PC-9 (cell line): Measurements from ENCODE around the gene FGF10. TPM values are rescaled to one million over a fixed set of nuclear protein-coding genes. Genes with fewer than 3 reads are reported as not detected.

ENCODE experiments used
- BruUV-seq: library from RNA; stranded (reverse); fragments of 400-500 nt; replicated peaks from 2 replicates; lab custom pipeline; 2021; lab: Mats Ljungman, UMichigan
- CTCF ChIA-PET: fragments of 300-600 bp; sonication (Branson Sonifier 250); formaldehyde crosslinking; loops from one replicate; lab custom pipeline; 2022; ENCODE audit warnings: antibody characterized with exemption; lab: Charles Lee
- POLR2A ChIA-PET: fragments of 300-600 bp; sonication (Branson Sonifier 250); formaldehyde crosslinking; loops from one replicate; lab custom pipeline; 2022; ENCODE audit warnings: antibody characterized with exemption; ENCODE audit not compliant: unreplicated experiment; lab: Charles Lee
- DNase-seq, 2 experiments: peaks; one replicate each; pipeline versions ENCODE4 v3.0.0 to v3.0.0-alpha.2; 2015 to 2022; ENCODE audit warnings: mixed read lengths in 1 of 2
- H2AFZ ChIP-seq: fragments of 200-600 bp; sonication (generic); 2 replicates; pipeline ENCODE4 v1.8.1; 2017; ENCODE audit warnings: antibody characterized with exemption
- H3F3A ChIP-seq: fragments of 200-600 bp; sonication (generic); 2 replicates; pipeline ENCODE4 v1.8.1; 2017; ENCODE audit warnings: antibody characterized with exemption, mild to moderate bottlenecking, low read depth; ENCODE audit not compliant: insufficient read depth
- H3K27ac ChIP-seq: fragments of 200-600 bp; sonication (generic); 2 replicates; pipeline ENCODE4 v1.6.1; 2016; ENCODE audit warnings: mixed run types
- H3K27me3 ChIP-seq: fragments of 200-600 bp; sonication (generic); 2 replicates; pipeline ENCODE4 v1.6.1; 2016; ENCODE audit warnings: low read depth, mixed run types; ENCODE audit not compliant: insufficient read depth
- H3K36me3 ChIP-seq: fragments of 200-600 bp; sonication (generic); 2 replicates; pipeline ENCODE4 v1.6.1; 2016; ENCODE audit warnings: low read depth, mixed run types
- H3K4me1 ChIP-seq: fragments of 200-600 bp; sonication (generic); replicated peaks from 2 replicates; pipeline ENCODE4 v1.6.1; 2016; ENCODE audit warnings: mixed run types; ENCODE audit not compliant: insufficient read depth
- H3K4me2 ChIP-seq: fragments of 200-600 bp; sonication (generic); 2 replicates; pipeline ENCODE4 v1.6.1; 2017; ENCODE audit warnings: mixed run types
- H3K4me3 ChIP-seq: fragments of 200-600 bp; sonication (generic); 2 replicates; pipeline ENCODE4 v1.6.1; 2016; ENCODE audit warnings: mixed run types
- H3K79me2 ChIP-seq: fragments of 200-600 bp; sonication (generic); 2 replicates; pipeline ENCODE4 v1.6.1; 2017; ENCODE audit warnings: low read depth, mixed run types
- H3K9me2 ChIP-seq: fragments of 200-600 bp; sonication (generic); 2 replicates; pipeline ENCODE4 v1.8.1; 2017; ENCODE audit warnings: mild to moderate bottlenecking; ENCODE audit not compliant: insufficient read depth
- H3K9me3 ChIP-seq: fragments of 200-600 bp; sonication (generic); 2 replicates; pipeline ENCODE4 v1.8.1; 2016; ENCODE audit warnings: low read depth; ENCODE audit not compliant: insufficient read depth
- H4K20me1 ChIP-seq: fragments of 200-600 bp; sonication (generic); 2 replicates; pipeline ENCODE4 v1.8.1; 2017; ENCODE audit not compliant: insufficient read depth
- CTCF ChIP-seq: fragments of 200-600 bp; sonication (generic); conservative IDR thresholded peaks from 2 replicates; pipeline ENCODE4 v1.6.1; 2017; ENCODE audit warnings: mixed run types, antibody characterized with exemption, mild to moderate bottlenecking, moderate library complexity
- EZH2 ChIP-seq: fragments of 200-600 bp; sonication (generic); IDR thresholded peaks from 2 replicates; pipeline ENCODE4 v1.8.0; 2017; ENCODE audit warnings: antibody characterized with exemption, low read depth
- intact Hi-C: fragments of 100-400 bp; cut with micrococcal nuclease; formaldehyde crosslinking; loops from one replicate; pipeline ENCODE4 v1.10.0; 2022; ENCODE audit not compliant: unreplicated experiment
- total RNA-seq: library from RNA; stranded (reverse); gene quantifications from 2 replicates; pipeline ENCODE4 v1.2.3, GENCODE V29; 2021

Gene FGF10
- total RNA-seq, 1 experiment from 2014 or later, result not detected

GRCh38 chr5:44388321-44389089 is 715 bp downstream of the FGF10 start:
- POLR2A ChIA-PET, result no interaction called here
- Histone ChIP-seq H3K9me2 (no peaks in the 10 kb centered on the region), H3K4me1 (no peaks in the 10 kb centered on the region), H3K9me3 (no peaks in the 10 kb centered on the region), H3K27ac (no peak overlapping the region), H3K27me3 (peaks cover 45% of the 10 kb centered on the region), H3F3A (no peaks in the 10 kb centered on the region), H3K36me3 (no peaks in the 10 kb centered on the region), H3K79me2 (no peaks in the 10 kb centered on the region), H4K20me1 (no peaks in the 10 kb centered on the region; the same call in 1 of the 2 replicates), H3K4me2 (peak overlapping the region; percentile 33), H2AFZ (0 out of 2 replicates have a peak overlapping the region, but pooled peaks have one; percentile 10), H3K4me3 (no peak overlapping the region)
- no TSS peak for BruUV-seq
- TF ChIP-seq EZH2 (no peak), CTCF (no peak)
- no peak for DNase-seq
- intact Hi-C loops, result loop anchor here (2.0 kb wide), 1 partner anchor 36 kb away; no protein-coding TSS in a partner anchor
- CTCF ChIA-PET, result no interaction called here

GRCh38 chr5:44387921-44388320 is 1.3 kb downstream of the FGF10 start:
- Histone ChIP-seq H3K4me3 (no peak overlapping the region), H3K27me3 (peaks cover 45% of the 10 kb centered on the region), H3K9me2 (no peaks in the 10 kb centered on the region), H3K9me3 (no peaks in the 10 kb centered on the region), H3F3A (no peaks in the 10 kb centered on the region), H2AFZ (no peak overlapping the region), H3K27ac (no peak overlapping the region), H3K4me2 (no peak overlapping the region), H4K20me1 (no peaks in the 10 kb centered on the region; the same call in 1 of the 2 replicates), H3K79me2 (no peaks in the 10 kb centered on the region), H3K36me3 (no peaks in the 10 kb centered on the region), H3K4me1 (no peaks in the 10 kb centered on the region)
- TF ChIP-seq EZH2, result no peak
- TF ChIP-seq CTCF, result no peak
- intact Hi-C loops, result loop anchor here (2.0 kb wide), 1 partner anchor 35 kb away; no protein-coding TSS in a partner anchor
- CTCF ChIA-PET, result no interaction called here
- POLR2A ChIA-PET, result no interaction called here
- DNase-seq, result no peak
- no TSS peak for BruUV-seq

GRCh38 chr5:44387406-44387805 is 1.8 kb downstream of the FGF10 start:
- ChIA-PET CTCF (no interaction called here), POLR2A (no interaction called here)
- no peaks in the 10 kb centered on the region for H3K79me2 ChIP-seq
- no peak overlapping the region for H3K4me3 ChIP-seq
- H2AFZ ChIP-seq, result no peak overlapping the region
- no peaks in the 10 kb centered on the region for H3F3A ChIP-seq
- H3K4me1 ChIP-seq, result no peaks in the 10 kb centered on the region
- BruUV-seq, result no TSS peak
- no peak for DNase-seq
- no peak for TF ChIP-seq EZH2
- no peak for TF ChIP-seq CTCF
- H3K27ac ChIP-seq, result no peak overlapping the region
- H3K9me2 ChIP-seq, result no peaks in the 10 kb centered on the region
- intact Hi-C loops, result no loop called here
- H3K9me3 ChIP-seq, result no peaks in the 10 kb centered on the region
- H3K4me2 ChIP-seq, result no peak overlapping the region
- peaks cover 45% of the 10 kb centered on the region for H3K27me3 ChIP-seq
- no peaks in the 10 kb centered on the region for H3K36me3 ChIP-seq
- H4K20me1 ChIP-seq, result no peaks in the 10 kb centered on the region; the same call in 1 of the 2 replicates
